OCI-LY1 (cell line): ENCODE measurements around the gene EYA2.

Experiments used
- H2AFZ ChIP-seq: fragments of 200-600 bp; sonication (generic), shearing (Covaris generic); 2 replicates; pipeline ENCODE4 v1.6.0; 2014; ENCODE audit warnings: antibody characterized with exemption, mild to moderate bottlenecking, low read length
- H3F3A ChIP-seq: fragments of 200-600 bp; sonication (generic), shearing (Covaris generic); 2 replicates; pipeline ENCODE4 v1.6.0; 2014; ENCODE audit warnings: mild to moderate bottlenecking, antibody characterized with exemption, low read length, moderate library complexity; ENCODE audit not compliant: insufficient read depth
- H3K27ac ChIP-seq: fragments of 200-600 bp; sonication (generic); 2 replicates; pipeline ENCODE4 v1.5.1; 2014; ENCODE audit warnings: low read length, mixed run types, mild to moderate bottlenecking, low read depth; ENCODE audit not compliant: poor library complexity, severe bottlenecking
- H3K27me3 ChIP-seq: fragments of 200-600 bp; sonication (generic); 2 replicates; pipeline ENCODE4 v1.6.0; 2014; ENCODE audit warnings: antibody characterized with exemption, mild to moderate bottlenecking, low read length, moderate library complexity; ENCODE audit not compliant: insufficient read depth
- H3K36me3 ChIP-seq: fragments of 200-600 bp; sonication (generic); 2 replicates; pipeline ENCODE4 v1.6.1; 2014; ENCODE audit warnings: mild to moderate bottlenecking, antibody characterized with exemption, low read length, moderate library complexity, mixed read lengths; ENCODE audit not compliant: insufficient read depth
- H3K4me1 ChIP-seq: fragments of 200-600 bp; sonication (generic); 2 replicates; pipeline ENCODE4 v1.5.1; 2014; ENCODE audit warnings: mild to moderate bottlenecking, low read length, moderate library complexity; ENCODE audit not compliant: insufficient read depth, severe bottlenecking
- H3K4me2 ChIP-seq: fragments of 200-600 bp; sonication (generic), shearing (Covaris generic); 2 replicates; pipeline ENCODE4 v1.6.1; 2014; ENCODE audit warnings: low read length
- H3K4me3 ChIP-seq: fragments of 200-600 bp; sonication (generic); 2 replicates; pipeline ENCODE4 v1.5.1; 2014; ENCODE audit warnings: low read length, low read depth, mild to moderate bottlenecking, mixed read lengths; ENCODE audit not compliant: poor library complexity, severe bottlenecking
- H3K79me2 ChIP-seq: fragments of 200-600 bp; shearing (Covaris generic); 2 replicates; pipeline ENCODE4 v1.6.1; 2016; ENCODE audit warnings: mixed run types, low read length, mixed read lengths; ENCODE audit not compliant: insufficient read depth
- H3K9ac ChIP-seq: fragments of 200-600 bp; sonication (generic), shearing (Covaris generic); 2 replicates; pipeline ENCODE4 v1.6.1; 2014; ENCODE audit warnings: mild to moderate bottlenecking, low read length, mixed read lengths
- H3K9me2 ChIP-seq: fragments of 200-600 bp; sonication (generic), shearing (Covaris generic); 2 replicates; pipeline ENCODE4 v1.6.1; 2014; ENCODE audit warnings: low read depth, mild to moderate bottlenecking, low read length, mixed read lengths
- H3K9me3 ChIP-seq: fragments of 200-600 bp; shearing (Covaris generic); 2 replicates; pipeline ENCODE4 v1.6.1; 2014; ENCODE audit warnings: low read length, mixed read lengths
- H4K20me1 ChIP-seq: fragments of 200-600 bp; sonication (generic), shearing (Covaris generic); 2 replicates; pipeline ENCODE4 v1.6.0; 2016; ENCODE audit warnings: mild to moderate bottlenecking, low read length; ENCODE audit not compliant: insufficient read depth
- CTCF ChIP-seq: fragments of 200-600 bp; sonication (generic), shearing (Covaris generic); IDR thresholded peaks from 2 replicates; pipeline ENCODE4 v1.5.1; 2017; ENCODE audit warnings: mild to moderate bottlenecking, antibody characterized with exemption, low read length, moderate library complexity, mixed read lengths
- EZH2 ChIP-seq: fragments of 200-600 bp; sonication (generic), shearing (Covaris generic); IDR thresholded peaks from 2 replicates; pipeline ENCODE4 v1.8.0; 2017; ENCODE audit warnings: borderline replicate concordance, mixed run types, mild to moderate bottlenecking, antibody characterized with exemption, low read length, moderate library complexity, mixed read lengths

EYA2 gene

GRCh38 chr20:46964618-46965455 lies 70.2 kb downstream of the EYA2 start:
- Histone ChIP-seq H3K4me2 (no peak overlapping the region), H4K20me1 (no peaks in the 10 kb centered on the region), H3K9me2 (no peaks in the 10 kb centered on the region), H3K27ac (no peak overlapping the region), H3K9ac (no peak overlapping the region), H3K4me1 (no peaks in the 10 kb centered on the region), H2AFZ (no peak overlapping the region), H3K79me2 (no peaks in the 10 kb centered on the region), H3K36me3 (no peaks in the 10 kb centered on the region), H3K27me3 (no peaks in the 10 kb centered on the region), H3K4me3 (no peak overlapping the region), H3F3A (no peaks in the 10 kb centered on the region), H3K9me3 (no peaks in the 10 kb centered on the region)
- TF ChIP-seq EZH2 (no peak), CTCF (no peak)

GRCh38 chr20:46965477-46965876 lies 70.8 kb downstream of the EYA2 start:
- H2AFZ ChIP-seq, result no peak overlapping the region
- H3K79me2 ChIP-seq, result no peaks in the 10 kb centered on the region
- no peaks in the 10 kb centered on the region for H4K20me1 ChIP-seq
- no peak overlapping the region for H3K9ac ChIP-seq
- no peak overlapping the region for H3K27ac ChIP-seq
- no peak overlapping the region for H3K4me3 ChIP-seq
- H3K4me1 ChIP-seq, result no peaks in the 10 kb centered on the region
- no peak overlapping the region for H3K4me2 ChIP-seq
- no peaks in the 10 kb centered on the region for H3F3A ChIP-seq
- no peak for TF ChIP-seq CTCF
- TF ChIP-seq EZH2, result no peak
- H3K9me3 ChIP-seq, result no peaks in the 10 kb centered on the region
- H3K36me3 ChIP-seq, result no peaks in the 10 kb centered on the region
- no peaks in the 10 kb centered on the region for H3K27me3 ChIP-seq
- H3K9me2 ChIP-seq, result no peaks in the 10 kb centered on the region

- Histone ChIP-seq H3K4me1 (no peaks in the 10 kb centered on the region), H3F3A (no peaks in the 10 kb centered on the region), H3K4me2 (no peak overlapping the region), H3K9ac (no peak overlapping the region), H3K4me3 (no peak overlapping the region), H3K9me2 (no peaks in the 10 kb centered on the region), H3K36me3 (no peaks in the 10 kb centered on the region), H2AFZ (no peak overlapping the region), H3K27me3 (no peaks in the 10 kb centered on the region), H3K79me2 (no peaks in the 10 kb centered on the region), H3K9me3 (no peaks in the 10 kb centered on the region), H3K27ac (no peak overlapping the region), H4K20me1 (no peaks in the 10 kb centered on the region)
- no peak for TF ChIP-seq EZH2
- no peak for TF ChIP-seq CTCF
These were observed 73.0 kb downstream of the EYA2 start for GRCh38 chr20:46967646-46968045.
